ENCODE measurements around the gene EIF2B2. TPM values are rescaled to one million over a fixed set of nuclear protein-coding genes. Genes with fewer than 3 reads are reported as not detected.

The EIF2B2 gene
- total RNA-seq, 1 donor from 2014 or later, result 37.7 TPM

GRCh38 chr14:74979029-74979428 lies 23.7 kb upstream of the EIF2B2 start:
- no peak overlapping the region for H3K4me3 ChIP-seq (ENCODE audit: insufficient read depth, low read depth, low read length)
- H3K4me3 Mint-ChIP-seq (ENCODE audit: unreplicated experiment), result no peak overlapping the region
- no peaks in the 10 kb centered on the region for H3K79me2 ChIP-seq (ENCODE audit: insufficient read depth, low read length)
- no peak for TF ChIP-seq EZH2 (IDR thresholded peaks at IDR 0.05; ENCODE audit: insufficient read depth, low read length)
- TF ChIP-seq, protein P1, sequence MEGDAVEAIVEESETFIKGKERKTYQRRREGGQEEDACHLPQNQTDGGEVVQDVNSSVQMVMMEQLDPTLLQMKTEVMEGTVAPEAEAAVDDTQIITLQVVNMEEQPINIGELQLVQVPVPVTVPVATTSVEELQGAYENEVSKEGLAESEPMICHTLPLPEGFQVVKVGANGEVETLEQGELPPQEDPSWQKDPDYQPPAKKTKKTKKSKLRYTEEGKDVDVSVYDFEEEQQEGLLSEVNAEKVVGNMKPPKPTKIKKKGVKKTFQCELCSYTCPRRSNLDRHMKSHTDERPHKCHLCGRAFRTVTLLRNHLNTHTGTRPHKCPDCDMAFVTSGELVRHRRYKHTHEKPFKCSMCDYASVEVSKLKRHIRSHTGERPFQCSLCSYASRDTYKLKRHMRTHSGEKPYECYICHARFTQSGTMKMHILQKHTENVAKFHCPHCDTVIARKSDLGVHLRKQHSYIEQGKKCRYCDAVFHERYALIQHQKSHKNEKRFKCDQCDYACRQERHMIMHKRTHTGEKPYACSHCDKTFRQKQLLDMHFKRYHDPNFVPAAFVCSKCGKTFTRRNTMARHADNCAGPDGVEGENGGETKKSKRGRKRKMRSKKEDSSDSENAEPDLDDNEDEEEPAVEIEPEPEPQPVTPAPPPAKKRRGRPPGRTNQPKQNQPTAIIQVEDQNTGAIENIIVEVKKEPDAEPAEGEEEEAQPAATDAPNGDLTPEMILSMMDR (IDR thresholded peaks at IDR 0.05; ENCODE audit: insufficient read depth, low read depth, low read length), result no peak
- H3K9me3 Mint-ChIP-seq (ENCODE audit: unreplicated experiment), result no peaks in the 10 kb centered on the region
- H3K36me3 ChIP-seq (ENCODE audit: insufficient read depth, low read length), result no peaks in the 10 kb centered on the region
- H3K4me1 Mint-ChIP-seq (ENCODE audit: low read depth, unreplicated experiment), result peaks cover 10% of the 10 kb centered on the region
- FAIRE-seq (no peak), DNase-seq (ENCODE audit: low read depth) (no peak)
- H3K4me2 ChIP-seq (ENCODE audit: low read length), result no peak overlapping the region
- H2AFZ ChIP-seq (ENCODE audit: low read depth, low read length), result no peak overlapping the region
- H3K4me1 ChIP-seq (ENCODE audit: insufficient read depth, low read length), result peaks cover 22% of the 10 kb centered on the region
- H3K9me3 ChIP-seq (ENCODE audit: insufficient read depth, low read depth, low read length), result no peaks in the 10 kb centered on the region
- no peak overlapping the region for H3K27ac ChIP-seq (ENCODE audit: low read depth, low read length)
- H3K27me3 Mint-ChIP-seq (ENCODE audit: low read depth, unreplicated experiment), result peaks cover 4% of the 10 kb centered on the region
- no peaks in the 10 kb centered on the region for H4K20me1 ChIP-seq (ENCODE audit: insufficient read depth, low read length)
- no peak overlapping the region for H3K27ac Mint-ChIP-seq (ENCODE audit: unreplicated experiment)
- no peaks in the 10 kb centered on the region for H3K27me3 ChIP-seq (ENCODE audit: insufficient read depth, low read length)
- peaks cover 2% of the 10 kb centered on the region for H3K36me3 Mint-ChIP-seq (ENCODE audit: low read depth, unreplicated experiment)
- H3K9ac ChIP-seq (ENCODE audit: low read length), result no peak overlapping the region

DNA sequence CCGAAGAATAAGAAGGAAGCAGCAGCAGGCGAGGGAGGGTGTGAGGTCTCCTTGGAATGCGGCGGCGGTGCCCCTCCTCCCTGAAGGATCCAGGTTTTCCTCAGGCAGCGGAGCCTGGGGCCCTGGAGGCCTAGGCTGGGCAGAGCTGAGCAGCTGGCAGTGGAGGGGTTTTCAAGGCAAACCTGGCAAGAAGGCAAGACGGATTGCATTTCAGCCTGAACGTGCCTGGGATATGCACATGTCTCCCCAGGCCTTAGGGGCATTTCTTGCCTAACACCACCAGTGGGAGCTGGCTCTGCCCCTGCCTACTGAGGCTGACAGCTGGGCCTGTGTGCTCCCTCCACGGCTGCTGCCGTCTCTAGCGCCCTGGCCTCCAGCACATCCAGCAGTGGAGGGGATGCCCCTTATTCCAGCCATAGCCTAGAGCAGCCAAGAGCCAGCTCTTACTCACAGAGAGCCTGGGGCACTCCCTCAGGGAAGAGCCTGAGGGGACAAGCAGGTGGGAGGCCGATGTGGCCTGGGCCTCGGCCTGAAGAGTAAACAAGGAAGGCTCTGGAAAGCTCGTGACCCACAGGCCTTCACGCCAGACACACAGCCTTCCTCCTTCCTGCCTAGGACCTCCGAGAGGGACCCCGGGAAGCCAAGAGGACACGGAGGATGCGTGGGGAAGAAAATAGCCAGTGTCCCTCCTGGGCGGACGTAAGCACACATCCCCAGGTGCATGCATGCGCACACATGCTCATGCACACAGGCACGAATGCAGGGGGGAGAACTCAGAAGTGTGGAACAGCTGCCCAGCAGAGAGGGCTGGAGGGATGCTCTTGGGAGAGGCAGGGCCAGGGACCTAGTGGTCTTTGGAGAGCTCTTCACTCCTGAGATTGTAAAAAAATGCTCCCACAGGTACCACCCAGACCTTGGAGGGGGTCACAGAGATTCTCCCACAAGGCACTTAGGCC lies 23.0 kb upstream of the EIF2B2 start:
- Histone ChIP-seq H3K9ac (ENCODE audit: low read length) (no peak overlapping the region), H3K4me3 (ENCODE audit: insufficient read depth, low read depth, low read length) (no peak overlapping the region), H3K79me2 (ENCODE audit: insufficient read depth, low read length) (no peaks in the 10 kb centered on the region), H3K27me3 (ENCODE audit: insufficient read depth, low read length) (no peaks in the 10 kb centered on the region), H4K20me1 (ENCODE audit: insufficient read depth, low read length) (no peaks in the 10 kb centered on the region), H2AFZ (ENCODE audit: low read depth, low read length) (peak overlapping the region; percentile 8), H3K4me1 (ENCODE audit: insufficient read depth, low read length) (peaks cover 22% of the 10 kb centered on the region), H3K9me3 (ENCODE audit: insufficient read depth, low read depth, low read length) (no peaks in the 10 kb centered on the region), H3K36me3 (ENCODE audit: insufficient read depth, low read length) (no peaks in the 10 kb centered on the region), H3K4me2 (ENCODE audit: low read length) (no peak overlapping the region), H3K27ac (ENCODE audit: low read depth, low read length) (no peak overlapping the region)
- no peaks in the 10 kb centered on the region for H3K9me3 Mint-ChIP-seq (ENCODE audit: unreplicated experiment)
- TF ChIP-seq, protein P1 (IDR thresholded peaks at IDR 0.05; ENCODE audit: insufficient read depth, low read depth, low read length), result no peak
- no peak for TF ChIP-seq EZH2 (IDR thresholded peaks at IDR 0.05; ENCODE audit: insufficient read depth, low read length)
- peaks cover 2% of the 10 kb centered on the region for H3K36me3 Mint-ChIP-seq (ENCODE audit: low read depth, unreplicated experiment)
- DNase-seq (ENCODE audit: low read depth), result peak; percentile 11
- peaks cover 4% of the 10 kb centered on the region for H3K27me3 Mint-ChIP-seq (ENCODE audit: low read depth, unreplicated experiment)
- FAIRE-seq, result peak; percentile 62
- peaks cover 9% of the 10 kb centered on the region for H3K4me1 Mint-ChIP-seq (ENCODE audit: low read depth, unreplicated experiment)
- no peak overlapping the region for H3K27ac Mint-ChIP-seq (ENCODE audit: unreplicated experiment)
- no peak overlapping the region for H3K4me3 Mint-ChIP-seq (ENCODE audit: unreplicated experiment)

- Histone ChIP-seq H4K20me1 (ENCODE audit: insufficient read depth, low read length) (no peaks in the 10 kb centered on the region), H3K9me3 (ENCODE audit: insufficient read depth, low read depth, low read length) (no peaks in the 10 kb centered on the region), H3K4me2 (ENCODE audit: low read length) (peak overlapping the region; percentile 51), H3K36me3 (ENCODE audit: insufficient read depth, low read length) (no peaks in the 10 kb centered on the region), H3K4me3 (ENCODE audit: insufficient read depth, low read depth, low read length) (no peak overlapping the region), H3K27ac (ENCODE audit: low read depth, low read length) (no peak overlapping the region), H3K9ac (ENCODE audit: low read length) (no peak overlapping the region), H3K4me1 (ENCODE audit: insufficient read depth, low read length) (peaks cover 22% of the 10 kb centered on the region), H3K27me3 (ENCODE audit: insufficient read depth, low read length) (no peaks in the 10 kb centered on the region), H3K79me2 (ENCODE audit: insufficient read depth, low read length) (no peaks in the 10 kb centered on the region), H2AFZ (ENCODE audit: low read depth, low read length) (peak overlapping the region; percentile 73)
- H3K27me3 Mint-ChIP-seq (ENCODE audit: low read depth, unreplicated experiment), result peaks cover 4% of the 10 kb centered on the region
- H3K9me3 Mint-ChIP-seq (ENCODE audit: unreplicated experiment), result no peaks in the 10 kb centered on the region
- TF ChIP-seq EZH2 (IDR thresholded peaks at IDR 0.05; ENCODE audit: insufficient read depth, low read length), result no peak
- H3K27ac Mint-ChIP-seq (ENCODE audit: unreplicated experiment), result no peak overlapping the region
- H3K4me1 Mint-ChIP-seq (ENCODE audit: low read depth, unreplicated experiment), result peaks cover 9% of the 10 kb centered on the region
- DNase-seq (ENCODE audit: low read depth) (no peak), FAIRE-seq (no peak)
- no peak overlapping the region for H3K4me3 Mint-ChIP-seq (ENCODE audit: unreplicated experiment)
- peaks cover 2% of the 10 kb centered on the region for H3K36me3 Mint-ChIP-seq (ENCODE audit: low read depth, unreplicated experiment)
These were observed 22.4 kb upstream of the EIF2B2 start for GRCh38 chr14:74980398-74980730.

Data from astrocyte (in vitro differentiated cells and primary cell).